Upper lobe of left lung (tissue), 4 donors: ENCODE results near the gene RAB11FIP3.

Experiments
- CTCF ChIP-seq, 6 experiments: fragments of 450-650 bp in 4 of 6; fragments of 200-600 bp in 2 of 6; sonication (generic) in 2 of 6; IDR thresholded peaks; one replicate each; pipeline ENCODE4 v1.5.1; 2016 to 2019; ENCODE audit warnings: antibody characterized with exemption in 6 of 6
- POLR2A ChIP-seq, 4 donors: fragments of 450-650 bp; IDR thresholded peaks; one replicate each; pipeline ENCODE4 v1.5.1; 2016 to 2017; ENCODE audit warnings: antibody characterized with exemption in 4 of 4, mild to moderate bottlenecking in 2 of 4

- TF ChIP-seq POLR2A (IDR thresholded peaks at IDR 0.05) (no peak), CTCF (IDR thresholded peaks at IDR 0.05) (no peak)
Measured at GRCh38 chr16:560701-561412, 135.4 kb downstream of the RAB11FIP3 start.
